ENCODE results near the gene SOCS3. TPM values are rescaled to one million over a fixed set of nuclear protein-coding genes. Genes with fewer than 3 reads are reported as not detected.
"Not testable (repeated sequence)": the region's sequence is repeated elsewhere in the genome, so short reads cannot be mapped to it uniquely, and the experiment has no call there.

SOCS3 gene
- total RNA-seq, 1 donor from 2014 or later = 15.7 TPM

- peak overlapping the region; percentile 54 for H3K27ac ChIP-seq (ENCODE audit: low read depth, low read length)
- H3K9me3 ChIP-seq (ENCODE audit: control insufficient read depth in 3 of 3, low read length in 3 of 3) = no peaks in the 10 kb centered on the region
- peaks cover 2 to 17% (median 12%) of the 10 kb centered on the region in 3 donors for H3K4me1 ChIP-seq (ENCODE audit: control insufficient read depth in 3 of 3, insufficient read depth in 3 of 3, low read length in 3 of 3)
- no peak overlapping the region for H3K4me3 ChIP-seq (ENCODE audit: low read length in 3 of 3)
- no peaks in the 10 kb centered on the region for H3K36me3 ChIP-seq (ENCODE audit: control insufficient read depth in 3 of 3, insufficient read depth in 3 of 3, low read length in 3 of 3)
- H3K9ac ChIP-seq (ENCODE audit: low read depth in 1 of 3, low read length in 3 of 3) = no peak overlapping the region
- H3K27me3 ChIP-seq (ENCODE audit: control insufficient read depth in 3 of 3, insufficient read depth in 3 of 3, low read length in 3 of 3) = no peaks in the 10 kb centered on the region
Observed at GRCh38 chr17:78337244-78338109, 22.4 kb downstream of the SOCS3 start.

GRCh38 chr17:78335209-78335608 lies 24.7 kb downstream of the SOCS3 start:
- Histone ChIP-seq H3K36me3 (ENCODE audit: control insufficient read depth in 3 of 3, insufficient read depth in 3 of 3, low read length in 3 of 3) (no peaks in the 10 kb centered on the region), H3K4me1 (ENCODE audit: control insufficient read depth in 3 of 3, insufficient read depth in 3 of 3, low read length in 3 of 3) (peaks cover 4 to 9% (median 9%) of the 10 kb centered on the region in 3 donors), H3K4me3 (ENCODE audit: low read length in 3 of 3) (no peak overlapping the region), H3K9ac (ENCODE audit: low read depth in 1 of 3, low read length in 3 of 3) (no peak overlapping the region), H3K27me3 (ENCODE audit: control insufficient read depth in 3 of 3, insufficient read depth in 3 of 3, low read length in 3 of 3) (no peaks in the 10 kb centered on the region), H3K9me3 (ENCODE audit: control insufficient read depth in 3 of 3, low read length in 3 of 3) (no peaks in the 10 kb centered on the region), H3K27ac (ENCODE audit: low read depth, low read length) (no peak overlapping the region)

GRCh38 chr17:78332991-78333390 lies 26.9 kb downstream of the SOCS3 start:
- Histone ChIP-seq H3K27me3 (ENCODE audit: control insufficient read depth in 3 of 3, insufficient read depth in 3 of 3, low read length in 3 of 3) (no peaks in the 10 kb centered on the region), H3K4me1 (ENCODE audit: control insufficient read depth in 3 of 3, insufficient read depth in 3 of 3, low read length in 3 of 3) (peaks cover 4 to 15% (median 11%) of the 10 kb centered on the region in 3 donors), H3K27ac (ENCODE audit: low read depth, low read length) (no peak overlapping the region), H3K36me3 (ENCODE audit: control insufficient read depth in 3 of 3, insufficient read depth in 3 of 3, low read length in 3 of 3) (no peaks in the 10 kb centered on the region), H3K9ac (ENCODE audit: low read depth in 1 of 3, low read length in 3 of 3) (no peak overlapping the region), H3K4me3 (ENCODE audit: low read length in 3 of 3) (no peak overlapping the region), H3K9me3 (ENCODE audit: control insufficient read depth in 3 of 3, low read length in 3 of 3) (no peaks in the 10 kb centered on the region)

- H3K36me3 ChIP-seq (ENCODE audit: control insufficient read depth in 3 of 3, insufficient read depth in 3 of 3, low read length in 3 of 3); H3K9me3 ChIP-seq (ENCODE audit: control insufficient read depth in 3 of 3, low read length in 3 of 3); H3K27me3 ChIP-seq (ENCODE audit: control insufficient read depth in 3 of 3, insufficient read depth in 3 of 3, low read length in 3 of 3); H3K4me3 ChIP-seq (ENCODE audit: low read length in 3 of 3): not testable (repeated sequence)
- H3K27ac ChIP-seq (ENCODE audit: low read depth, low read length) = peak overlapping the region; percentile 64
- H3K4me1 ChIP-seq (ENCODE audit: control insufficient read depth in 3 of 3, insufficient read depth in 3 of 3, low read length in 3 of 3) = peaks cover 4 to 15% (median 11%) of the 10 kb centered on the region in 3 donors
- peak overlapping the region in 2 of 3 donors; percentile 13 to 40 for H3K9ac ChIP-seq (ENCODE audit: low read depth in 1 of 3, low read length in 3 of 3)
Observed at GRCh38 chr17:78331355-78331754, 28.5 kb downstream of the SOCS3 start.

GRCh38 chr17:78330570-78331224 lies 29.2 kb downstream of the SOCS3 start:
- H3K9me3 ChIP-seq (ENCODE audit: control insufficient read depth in 3 of 3, low read length in 3 of 3) = no peaks in the 10 kb centered on the region
- no peaks in the 10 kb centered on the region for H3K27me3 ChIP-seq (ENCODE audit: control insufficient read depth in 3 of 3, insufficient read depth in 3 of 3, low read length in 3 of 3)
- peak overlapping the region; percentile 13 to 40 (median 23) for H3K9ac ChIP-seq (ENCODE audit: low read depth in 1 of 3, low read length in 3 of 3)
- H3K27ac ChIP-seq (ENCODE audit: low read depth, low read length) = peak overlapping the region; percentile 64
- no peak overlapping the region for H3K4me3 ChIP-seq (ENCODE audit: low read length in 3 of 3)
- H3K4me1 ChIP-seq (ENCODE audit: control insufficient read depth in 3 of 3, insufficient read depth in 3 of 3, low read length in 3 of 3) = peaks cover 9 to 19% (median 15%) of the 10 kb centered on the region in 3 donors
- H3K36me3 ChIP-seq (ENCODE audit: control insufficient read depth in 3 of 3, insufficient read depth in 3 of 3, low read length in 3 of 3) = no peaks in the 10 kb centered on the region

GRCh38 chr17:78329263-78330059 lies 30.4 kb downstream of the SOCS3 start:
- H3K27ac ChIP-seq (ENCODE audit: low read depth, low read length) = peak overlapping the region; percentile 40
- no peaks in the 10 kb centered on the region for H3K27me3 ChIP-seq (ENCODE audit: control insufficient read depth in 3 of 3, insufficient read depth in 3 of 3, low read length in 3 of 3)
- peaks cover 20 to 31% (median 27%) of the 10 kb centered on the region in 3 donors for H3K4me1 ChIP-seq (ENCODE audit: control insufficient read depth in 3 of 3, insufficient read depth in 3 of 3, low read length in 3 of 3)
- no peaks in the 10 kb centered on the region for H3K36me3 ChIP-seq (ENCODE audit: control insufficient read depth in 3 of 3, insufficient read depth in 3 of 3, low read length in 3 of 3)
- no peak overlapping the region for H3K4me3 ChIP-seq (ENCODE audit: low read length in 3 of 3)
- H3K9me3 ChIP-seq (ENCODE audit: control insufficient read depth in 3 of 3, low read length in 3 of 3) = no peaks in the 10 kb centered on the region
- peak overlapping the region in 2 of 3 donors; percentile 6 to 8 for H3K9ac ChIP-seq (ENCODE audit: low read depth in 1 of 3, low read length in 3 of 3)

- peaks cover 34 to 46% (median 42%) of the 10 kb centered on the region in 3 donors for H3K4me1 ChIP-seq (ENCODE audit: control insufficient read depth in 3 of 3, insufficient read depth in 3 of 3, low read length in 3 of 3)
- H3K27me3 ChIP-seq (ENCODE audit: control insufficient read depth in 3 of 3, insufficient read depth in 3 of 3, low read length in 3 of 3) = no peaks in the 10 kb centered on the region
- H3K9ac ChIP-seq (ENCODE audit: low read depth in 1 of 3, low read length in 3 of 3) = no peak overlapping the region
- H3K27ac ChIP-seq (ENCODE audit: low read depth, low read length) = no peak overlapping the region
- no peaks in the 10 kb centered on the region for H3K9me3 ChIP-seq (ENCODE audit: control insufficient read depth in 3 of 3, low read length in 3 of 3)
- no peak overlapping the region for H3K4me3 ChIP-seq (ENCODE audit: low read length in 3 of 3)
- H3K36me3 ChIP-seq (ENCODE audit: control insufficient read depth in 3 of 3, insufficient read depth in 3 of 3, low read length in 3 of 3) = no peaks in the 10 kb centered on the region
Observed at GRCh38 chr17:78327880-78328279, 32.0 kb downstream of the SOCS3 start.

- Histone ChIP-seq H3K4me3 (ENCODE audit: low read length in 3 of 3) (peak overlapping the region in 2 of 3 donors; percentile 42 to 48), H3K4me1 (ENCODE audit: control insufficient read depth in 3 of 3, insufficient read depth in 3 of 3, low read length in 3 of 3) (peaks cover 36 to 44% (median 40%) of the 10 kb centered on the region in 3 donors), H3K27me3 (ENCODE audit: control insufficient read depth in 3 of 3, insufficient read depth in 3 of 3, low read length in 3 of 3) (no peaks in the 10 kb centered on the region), H3K9ac (ENCODE audit: low read depth in 1 of 3, low read length in 3 of 3) (peak overlapping the region; percentile 50 to 66 (median 52)), H3K27ac (ENCODE audit: low read depth, low read length) (peak overlapping the region; percentile 94), H3K9me3 (ENCODE audit: control insufficient read depth in 3 of 3, low read length in 3 of 3) (no peaks in the 10 kb centered on the region), H3K36me3 (ENCODE audit: control insufficient read depth in 3 of 3, insufficient read depth in 3 of 3, low read length in 3 of 3) (no peaks in the 10 kb centered on the region)
Observed at GRCh38 chr17:78325076-78325687, 34.7 kb downstream of the SOCS3 start.

GRCh38 chr17:78324391-78325075 lies 35.3 kb downstream of the SOCS3 start:
- H3K4me3 ChIP-seq (ENCODE audit: low read length in 3 of 3) = peak overlapping the region in 2 of 3 donors; percentile 42 to 48
- no peaks in the 10 kb centered on the region for H3K36me3 ChIP-seq (ENCODE audit: control insufficient read depth in 3 of 3, insufficient read depth in 3 of 3, low read length in 3 of 3)
- peaks cover 36 to 42% (median 38%) of the 10 kb centered on the region in 3 donors for H3K4me1 ChIP-seq (ENCODE audit: control insufficient read depth in 3 of 3, insufficient read depth in 3 of 3, low read length in 3 of 3)
- no peaks in the 10 kb centered on the region for H3K9me3 ChIP-seq (ENCODE audit: control insufficient read depth in 3 of 3, low read length in 3 of 3)
- H3K9ac ChIP-seq (ENCODE audit: low read depth in 1 of 3, low read length in 3 of 3) = peak overlapping the region; percentile 52 to 71 (median 66)
- peak overlapping the region; percentile 94 for H3K27ac ChIP-seq (ENCODE audit: low read depth, low read length)
- H3K27me3 ChIP-seq (ENCODE audit: control insufficient read depth in 3 of 3, insufficient read depth in 3 of 3, low read length in 3 of 3) = no peaks in the 10 kb centered on the region
